Heart left ventricle (tissue), 13 donors: ENCODE measurements around the gene RAB6D.
"Not testable (repeated sequence)": the region's sequence is repeated elsewhere in the genome, so short reads cannot be mapped to it uniquely, and the experiment has no call there.

Experiments used
- CTCF ChIP-seq, 12 donors: fragments of 200-600 bp; sonication (generic) in 4 of 12; IDR thresholded peaks; one replicate each; pipeline versions ENCODE4 v1.5.0 to v1.8.0; 2018 to 2022; ENCODE audit warnings: antibody characterized with exemption in 12 of 12, mild to moderate bottlenecking in 5 of 12
- POLR2A ChIP-seq, 2 donors: fragments of 450-650 bp; IDR thresholded peaks; one replicate each; pipeline ENCODE4 v1.6.1; 2017; ENCODE audit warnings: antibody characterized with exemption in 2 of 2, mild to moderate bottlenecking in 2 of 2, moderate library complexity in 2 of 2
- donor health status: ischemic (EF 13 %, LVEDD 7.1; RV severe dilation, severe dysfunction).
- donor health status: DM: no; HTN: yes; CAD: no.
- donor health status: DM: no; HTN: no; CAD: no.
- donor health status: ischemic (EF 25% LVEDD 6.9; RV normal size, moderate dysfunction).
- donor health status: ischemic (EF 25% LVEDD 5.7; RV mildly dilated, moderate dysfunction).
- donor health status: ischemic (EF 35%, LVEDD 5.7; RV mildly dilated, moderate dysfunction).
- donor health status: nonischemic (EF 11% LVEDD 7.7; RV severe dilation, severe dysfunction).
- donor health status: DM: yes; HTN: yes; CAD: no.
- donor health status: PGD.
- donor health status: ischemic (EF 29% LVEDD 5.4; RV normal size, mild dysfunction).
- donor health status: nonischemic (EF 23%, LVEDD 6.1; RV moderate dilation, normal function).

- TF ChIP-seq CTCF, POLR2A (IDR thresholded peaks at IDR 0.05): not testable (repeated sequence)
Measured at GRCh38 chr2:131395024-131395645, 31.2 kb upstream of the RAB6D start.
